Gastrocnemius medialis (tissue), 4 donors: ENCODE data around the gene TENT4B.

Experiments
- CTCF ChIP-seq, 5 experiments: fragments of 450-650 bp in 3 of 5; fragments of 200-600 bp in 2 of 5; sonication (generic) in 2 of 5; IDR thresholded peaks in 4 of 5; conservative IDR thresholded peaks in 1 of 5; 1 replicate in 4 of 5; 2 replicates in 1 of 5; pipeline ENCODE4 v1.5.1; 2016 to 2019; ENCODE audit warnings: antibody characterized with exemption in 5 of 5, mild to moderate bottlenecking in 3 of 5, moderate library complexity in 3 of 5
- POLR2A ChIP-seq, 2 donors: fragments of 450-650 bp; IDR thresholded peaks; one replicate each; pipeline ENCODE4 v1.6.1; 2017; ENCODE audit warnings: antibody characterized with exemption in 2 of 2, mild to moderate bottlenecking in 2 of 2, moderate library complexity in 2 of 2

GRCh38 chr16:50247123-50247905, 94.2 kb downstream of the TENT4B start:
- no peak for TF ChIP-seq CTCF (IDR thresholded peaks at IDR 0.05 in 4 of 5, conservative IDR thresholded peaks at IDR 0.05 in 1 of 5)
- TF ChIP-seq POLR2A (IDR thresholded peaks at IDR 0.05), result no peak
